PC-3 (cell line): ENCODE data around the gene DQX1. TPM values are rescaled to one million over a fixed set of nuclear protein-coding genes. Genes with fewer than 3 reads are reported as not detected.
A peak's percentile ranks its signal among the peaks of the same experiment; 100 is the strongest.

ENCODE experiments used
- ATAC-seq: fragments of 200-7000 bp; cut with Tn5 transposase; 2 replicates; pipeline ENCODE4 v1.9.1; 2020; ENCODE audit warnings: mild to moderate bottlenecking, moderate library complexity
- BruUV-seq: library from RNA; stranded (reverse); fragments of 400-500 nt; replicated peaks from 2 replicates; lab custom pipeline; 2021; lab: Mats Ljungman, UMichigan
- CTCF ChIA-PET: fragments of 300-600 bp; sonication (Branson Sonifier 250); formaldehyde crosslinking; loops from one replicate; lab custom pipeline; 2022; ENCODE audit warnings: antibody characterized with exemption; lab: Charles Lee
- POLR2A ChIA-PET: fragments of 300-600 bp; sonication (Branson Sonifier 250); formaldehyde crosslinking; loops from one replicate; lab custom pipeline; 2022; ENCODE audit warnings: antibody characterized with exemption; ENCODE audit not compliant: unreplicated experiment; lab: Charles Lee
- DNase-seq: peaks from one replicate; pipeline ENCODE4 v3.0.0-alpha.2; 2015
- H2AFZ ChIP-seq: fragments of 300-600 bp; sonication (generic); 2 replicates; pipeline ENCODE4 v1.6.0; 2016; ENCODE audit warnings: antibody characterized with exemption, low read length
- H3F3A ChIP-seq: fragments of 300-600 bp; sonication (generic); one replicate; pipeline ENCODE4 v1.6.0; 2017; ENCODE audit warnings: antibody characterized with exemption, low read length, control low read depth, mild to moderate bottlenecking; ENCODE audit not compliant: unreplicated experiment
- H3K27ac ChIP-seq: fragments of 300-600 bp; sonication (generic); 2 replicates; pipeline ENCODE4 v1.5.1; 2016; ENCODE audit warnings: mild to moderate bottlenecking, low read length
- H3K27me3 ChIP-seq: fragments of 300-600 bp; sonication (generic); 2 replicates; pipeline ENCODE4 v1.6.1; 2016; ENCODE audit warnings: low read length, mixed read lengths
- H3K36me3 ChIP-seq: fragments of 300-600 bp; sonication (generic); 2 replicates; pipeline ENCODE4 v1.6.1; 2016; ENCODE audit warnings: low read depth, mixed run types, low read length, mixed read lengths
- H3K4me1 ChIP-seq: fragments of 300-600 bp; sonication (generic); 2 replicates; pipeline ENCODE4 v1.5.1; 2016; ENCODE audit warnings: low read length; ENCODE audit not compliant: insufficient read depth
- H3K4me2 ChIP-seq: fragments of 300-600 bp; sonication (generic); 2 replicates; pipeline ENCODE4 v1.6.0; 2016; ENCODE audit warnings: low read length
- H3K4me3 ChIP-seq: fragments of 300-600 bp; sonication (generic); 2 replicates; pipeline ENCODE4 v1.5.1; 2016; ENCODE audit warnings: mild to moderate bottlenecking, low read length, mixed read lengths
- H3K79me2 ChIP-seq: fragments of 300-600 bp; sonication (generic); 2 replicates; pipeline ENCODE4 v1.6.1; 2017; ENCODE audit warnings: low read length, mixed read lengths
- H3K9ac ChIP-seq: fragments of 300-600 bp; sonication (generic); 2 replicates; pipeline ENCODE4 v1.6.0; 2016; ENCODE audit warnings: mild to moderate bottlenecking, low read length
- H3K9me2 ChIP-seq: fragments of 300-600 bp; sonication (generic); replicated peaks from 2 replicates; pipeline ENCODE4 v1.6.1; 2016; ENCODE audit warnings: mixed run types, low read length, mixed read lengths
- H3K9me3 ChIP-seq: fragments of 300-600 bp; sonication (generic); 2 replicates; pipeline ENCODE4 v1.6.1; 2016; ENCODE audit warnings: low read length, mixed read lengths
- H4K20me1 ChIP-seq: fragments of 300-600 bp; sonication (generic); 2 replicates; pipeline ENCODE4 v1.6.1; 2016; ENCODE audit warnings: low read length, mixed read lengths
- EZH2 ChIP-seq: fragments of 300-600 bp; sonication (generic); IDR thresholded peaks from one replicate; pipeline ENCODE4 v1.6.1; 2017; ENCODE audit warnings: antibody characterized with exemption, mild to moderate bottlenecking, low read length; ENCODE audit not compliant: unreplicated experiment
- EZH2phosphoT487 ChIP-seq: fragments of 300-600 bp; sonication (generic); IDR thresholded peaks from 2 replicates; pipeline ENCODE4 v1.6.1; 2018; ENCODE audit warnings: mild to moderate bottlenecking, antibody characterized with exemption, low read length, borderline replicate concordance
- intact Hi-C: fragments of 100-400 bp; cut with micrococcal nuclease; formaldehyde crosslinking; loops from 2 replicates; pipeline ENCODE4 v1.9.0; 2023
- total RNA-seq: library from RNA; depleted of rRNA; stranded (reverse); fragments of >200 nt; gene quantifications from 2 replicates; pipeline ENCODE4 v1.2.3, GENCODE V29; 2014
- TF ChIP-seq, protein P1 (sequence below): fragments of 300-600 bp; sonication (generic); conservative IDR thresholded peaks from 2 replicates; pipeline ENCODE4 v1.5.1; 2017; ENCODE audit warnings: antibody characterized with exemption, low read depth, mild to moderate bottlenecking, low read length

The DQX1 gene
- total RNA-seq, 1 experiment from 2014 or later, result 0.07 TPM

DNA sequence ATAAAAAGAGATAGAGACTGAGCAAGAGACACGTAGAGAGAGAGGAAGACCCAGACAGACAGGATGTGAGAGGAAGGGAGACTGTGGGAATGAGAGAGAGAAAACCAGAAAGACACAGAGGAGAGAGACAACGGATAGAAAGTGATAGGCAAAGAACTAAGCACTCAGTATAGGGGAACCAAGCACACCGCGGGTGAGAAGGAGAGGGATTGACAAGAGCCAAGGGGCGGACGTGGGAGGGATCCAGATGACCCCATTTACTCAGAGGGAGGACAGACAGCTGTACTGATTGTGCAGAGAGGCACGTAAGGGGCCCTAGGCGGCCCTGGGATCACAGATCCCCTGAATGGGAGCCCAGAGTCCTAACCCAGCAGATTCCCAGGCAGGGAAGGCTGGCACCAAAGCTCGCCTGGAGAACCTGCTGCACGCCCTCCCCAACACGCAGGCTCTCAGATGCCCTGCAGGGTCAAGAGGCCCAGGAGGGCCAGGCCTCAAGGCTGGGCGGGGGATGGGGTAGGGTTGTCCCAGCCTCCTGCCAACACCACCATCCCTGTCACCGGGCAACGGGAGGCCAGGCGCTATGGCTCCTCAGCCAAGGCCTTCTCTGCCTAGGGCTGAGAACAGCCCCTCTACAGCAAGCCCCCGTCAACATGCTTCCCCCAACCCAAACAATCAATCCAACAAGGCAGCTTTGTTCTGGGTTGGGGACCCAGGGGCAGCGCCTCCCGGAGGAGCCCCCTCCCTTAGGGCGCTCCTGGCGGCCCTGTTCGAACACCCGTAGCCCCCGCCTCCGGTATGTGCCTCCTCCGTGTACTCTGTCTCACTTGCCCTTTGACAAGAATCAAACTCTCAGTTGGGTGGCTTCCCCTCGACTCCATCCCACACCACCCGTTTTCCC lies 27.1 kb upstream of the DQX1 start:
- H3K27me3 ChIP-seq, result no peaks in the 10 kb centered on the region
- no peak overlapping the region for H3K27ac ChIP-seq
- intact Hi-C loops, result no loop called here
- H3K9me3 ChIP-seq, result no peaks in the 10 kb centered on the region
- no peak overlapping the region for H2AFZ ChIP-seq
- H3K4me1 ChIP-seq, result peaks cover 12% of the 10 kb centered on the region; the same call in 1 of the 2 replicates
- DNase-seq (no peak), ATAC-seq (no peak)
- CTCF ChIA-PET, result no interaction called here
- H3K36me3 ChIP-seq, result no peaks in the 10 kb centered on the region
- H3K79me2 ChIP-seq, result peaks cover 10% of the 10 kb centered on the region
- H3F3A ChIP-seq, result no peaks in the 10 kb centered on the region
- H4K20me1 ChIP-seq, result no peaks in the 10 kb centered on the region
- TF ChIP-seq EZH2 (no peak), EZH2phosphoT487 (no peak)
- TF ChIP-seq, protein P1, sequence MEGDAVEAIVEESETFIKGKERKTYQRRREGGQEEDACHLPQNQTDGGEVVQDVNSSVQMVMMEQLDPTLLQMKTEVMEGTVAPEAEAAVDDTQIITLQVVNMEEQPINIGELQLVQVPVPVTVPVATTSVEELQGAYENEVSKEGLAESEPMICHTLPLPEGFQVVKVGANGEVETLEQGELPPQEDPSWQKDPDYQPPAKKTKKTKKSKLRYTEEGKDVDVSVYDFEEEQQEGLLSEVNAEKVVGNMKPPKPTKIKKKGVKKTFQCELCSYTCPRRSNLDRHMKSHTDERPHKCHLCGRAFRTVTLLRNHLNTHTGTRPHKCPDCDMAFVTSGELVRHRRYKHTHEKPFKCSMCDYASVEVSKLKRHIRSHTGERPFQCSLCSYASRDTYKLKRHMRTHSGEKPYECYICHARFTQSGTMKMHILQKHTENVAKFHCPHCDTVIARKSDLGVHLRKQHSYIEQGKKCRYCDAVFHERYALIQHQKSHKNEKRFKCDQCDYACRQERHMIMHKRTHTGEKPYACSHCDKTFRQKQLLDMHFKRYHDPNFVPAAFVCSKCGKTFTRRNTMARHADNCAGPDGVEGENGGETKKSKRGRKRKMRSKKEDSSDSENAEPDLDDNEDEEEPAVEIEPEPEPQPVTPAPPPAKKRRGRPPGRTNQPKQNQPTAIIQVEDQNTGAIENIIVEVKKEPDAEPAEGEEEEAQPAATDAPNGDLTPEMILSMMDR, result no peak
- BruUV-seq, result no TSS peak
- no peaks in the 10 kb centered on the region for H3K9me2 ChIP-seq
- no peak overlapping the region; the same call in 1 of the 2 replicates for H3K4me3 ChIP-seq
- no peak overlapping the region for H3K9ac ChIP-seq
- POLR2A ChIA-PET, result no interaction called here
- peak overlapping the region; percentile 78; the same call in 1 of the 2 replicates for H3K4me2 ChIP-seq

DNA sequence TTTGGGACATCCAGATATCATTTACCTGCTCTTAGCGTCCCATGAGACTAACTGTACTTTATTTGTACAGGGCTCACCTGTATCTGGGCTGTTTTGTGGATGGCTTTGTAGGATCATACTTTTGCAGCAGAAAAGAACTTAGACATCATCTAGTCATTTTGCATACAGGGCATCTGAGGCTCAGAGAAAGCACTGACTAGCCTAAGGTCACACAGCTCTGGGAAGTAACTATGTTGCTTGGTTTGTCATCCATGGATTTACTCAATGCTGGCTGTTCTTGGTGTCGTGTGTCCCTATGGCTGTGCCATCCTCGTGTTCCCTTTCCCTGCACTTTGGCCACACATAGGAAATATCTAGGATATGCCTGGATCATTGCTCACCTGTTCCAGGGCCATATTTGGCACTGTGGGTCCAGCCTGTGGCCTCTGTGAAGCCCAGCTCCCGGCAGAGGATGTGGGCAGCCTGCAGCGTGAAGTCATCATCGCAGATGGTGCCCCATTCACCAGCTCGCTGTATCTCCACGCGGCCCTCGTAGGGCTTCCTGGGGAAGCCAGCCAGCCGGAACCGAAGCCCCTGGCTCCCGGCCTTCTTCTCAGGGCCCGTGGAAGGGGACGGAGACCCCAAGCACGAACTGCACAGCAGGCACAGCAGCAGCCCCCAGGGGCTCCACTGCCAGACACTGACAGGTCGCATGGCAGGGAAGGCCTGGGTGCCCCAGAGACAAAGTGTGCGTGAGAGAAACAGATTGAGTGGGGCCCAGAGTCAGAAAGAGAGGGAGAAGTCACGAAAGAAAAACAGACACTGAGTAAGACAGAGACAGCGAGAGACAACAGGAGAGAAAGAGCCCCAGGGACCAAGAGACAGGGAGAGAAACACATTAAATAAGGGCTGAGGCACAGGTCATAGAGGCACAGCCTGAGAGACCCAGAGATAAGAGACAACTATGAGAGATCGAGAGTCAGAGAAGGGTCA lies 26.2 kb upstream of the DQX1 start:
- DNase-seq, result no peak
- Histone ChIP-seq H3K9ac (no peak overlapping the region), H4K20me1 (no peaks in the 10 kb centered on the region), H3K4me2 (no peak overlapping the region), H3K27ac (no peak overlapping the region), H3K27me3 (no peaks in the 10 kb centered on the region), H3K4me3 (no peak overlapping the region), H2AFZ (no peak overlapping the region), H3F3A (no peaks in the 10 kb centered on the region), H3K9me3 (no peaks in the 10 kb centered on the region), H3K9me2 (no peaks in the 10 kb centered on the region), H3K36me3 (no peaks in the 10 kb centered on the region), H3K4me1 (peaks cover 12% of the 10 kb centered on the region; the same call in 1 of the 2 replicates), H3K79me2 (peaks cover 10% of the 10 kb centered on the region)
- intact Hi-C loops, result no loop called here
- ATAC-seq, result no peak
- BruUV-seq, result no TSS peak
- no peak for TF ChIP-seq EZH2phosphoT487
- TF ChIP-seq EZH2, result no peak
- TF ChIP-seq, protein P1, result no peak
- ChIA-PET POLR2A (no interaction called here), CTCF (no interaction called here)
